Mammary microvascular endothelial cell (primary cell): ENCODE results near the gene PER3. TPM values are rescaled to one million over a fixed set of nuclear protein-coding genes. Genes with fewer than 3 reads are reported as not detected.

Experiments
- total RNA-seq: library from RNA; depleted of rRNA; stranded (reverse); fragments of >200 nt; gene quantifications from 2 replicates; pipeline ENCODE4 v1.2.3, GENCODE V29; 2015

PER3 gene
- total RNA-seq, result 2.0 and 2.1 TPM in 2 replicates

GRCh38 chr1:7783826-7784491 is at the start of gene PER3:
Gene PER3 (plus strand): TSS chr1:7784291. CDS start chr1:7784878, 587 bp downstream.

GRCh38 chr1:7770997-7771822 is 12.9 kb upstream of the PER3 start, which contains the start of gene VAMP3:
Gene VAMP3 (plus strand): TSS chr1:7771296. CDS start chr1:7771384, 88 bp downstream.

GRCh38 chr1:7852804-7853683 is 69.0 kb downstream of the PER3 start, which contains the start of gene UTS2:
Gene UTS2 (minus strand): TSS chr1:7853065. CDS start chr1:7853003, 62 bp downstream.

Other genes starting within 250 kb of the PER3 start
- gene VAMP3, start 13.0 kb upstream of the PER3 start, total RNA-seq, result 180 and 183 TPM in 2 replicates
- gene UTS2, start 68.8 kb downstream of the PER3 start, total RNA-seq, result not detected in 2 replicates
- 0.89 and 1.5 TPM in 2 replicates for gene TNFRSF9, start 156.5 kb downstream of the PER3 start, total RNA-seq
- 255 and 274 TPM in 2 replicates for gene PARK7, start 177.4 kb downstream of the PER3 start, total RNA-seq
- 13.3 and 13.9 TPM in 2 replicates for gene ERRFI1, start 242.0 kb downstream of the PER3 start, total RNA-seq